Measurements from ENCODE around the gene MAPK8IP2. TPM values are rescaled to one million over a fixed set of nuclear protein-coding genes. Genes with fewer than 3 reads are reported as not detected.

MAPK8IP2 gene
- total and polyA plus RNA-seq, 2 of the 13 experiments (the other 11 are each of a cell fraction or from before 2014, with no cell fraction given) = 1.3 to 2.6 TPM

DNA sequence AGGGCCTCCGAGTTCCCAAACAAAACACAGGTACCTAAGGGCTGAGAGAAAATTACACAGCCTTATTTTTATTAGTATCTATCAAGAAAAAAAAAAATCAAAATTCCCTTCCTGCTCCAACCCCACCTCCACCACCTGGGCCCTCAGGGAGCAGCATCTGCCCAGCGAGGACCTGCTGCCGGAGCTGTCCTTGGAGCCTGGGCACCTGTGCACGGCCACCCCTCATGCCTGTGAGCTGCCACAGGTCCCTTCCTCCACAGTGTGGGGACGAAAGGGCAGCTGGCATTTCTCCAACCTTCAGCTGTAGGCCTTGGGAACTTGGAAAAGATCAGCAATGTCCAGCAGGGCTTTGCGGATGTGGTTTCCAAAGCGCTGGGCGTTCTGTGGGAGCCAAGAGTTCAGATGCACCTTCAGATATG lies 31.5 kb upstream of the MAPK8IP2 start (continued):
- peak; percentile 82 for TF ChIP-seq HNF4A (CRISPR knock-in tag; IDR thresholded peaks at IDR 0.05)
- 0 out of 2 replicates have a peak, but pooled peaks have one; percentile 48 for TF ChIP-seq MTA1 (CRISPR knock-in tag; IDR thresholded peaks at IDR 0.05; ENCODE audit: borderline replicate concordance)
- TF ChIP-seq, protein P1, sequence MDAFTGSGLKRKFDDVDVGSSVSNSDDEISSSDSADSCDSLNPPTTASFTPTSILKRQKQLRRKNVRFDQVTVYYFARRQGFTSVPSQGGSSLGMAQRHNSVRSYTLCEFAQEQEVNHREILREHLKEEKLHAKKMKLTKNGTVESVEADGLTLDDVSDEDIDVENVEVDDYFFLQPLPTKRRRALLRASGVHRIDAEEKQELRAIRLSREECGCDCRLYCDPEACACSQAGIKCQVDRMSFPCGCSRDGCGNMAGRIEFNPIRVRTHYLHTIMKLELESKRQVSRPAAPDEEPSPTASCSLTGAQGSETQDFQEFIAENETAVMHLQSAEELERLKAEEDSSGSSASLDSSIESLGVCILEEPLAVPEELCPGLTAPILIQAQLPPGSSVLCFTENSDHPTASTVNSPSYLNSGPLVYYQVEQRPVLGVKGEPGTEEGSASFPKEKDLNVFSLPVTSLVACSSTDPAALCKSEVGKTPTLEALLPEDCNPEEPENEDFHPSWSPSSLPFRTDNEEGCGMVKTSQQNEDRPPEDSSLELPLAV (CRISPR knock-in tag; conservative IDR thresholded peaks at IDR 0.05; ENCODE audit: low read depth) = no peak
- no peak for TF ChIP-seq NFIC (IDR thresholded peaks at IDR 0.05; ENCODE audit: low read length)
- no peak for TF ChIP-seq HDAC1 (CRISPR knock-in tag; IDR thresholded peaks at IDR 0.05)
- no peak for TF ChIP-seq ZNF790 (CRISPR knock-in tag; IDR thresholded peaks at IDR 0.05; ENCODE audit: borderline replicate concordance)
- TF ChIP-seq, protein P2, sequence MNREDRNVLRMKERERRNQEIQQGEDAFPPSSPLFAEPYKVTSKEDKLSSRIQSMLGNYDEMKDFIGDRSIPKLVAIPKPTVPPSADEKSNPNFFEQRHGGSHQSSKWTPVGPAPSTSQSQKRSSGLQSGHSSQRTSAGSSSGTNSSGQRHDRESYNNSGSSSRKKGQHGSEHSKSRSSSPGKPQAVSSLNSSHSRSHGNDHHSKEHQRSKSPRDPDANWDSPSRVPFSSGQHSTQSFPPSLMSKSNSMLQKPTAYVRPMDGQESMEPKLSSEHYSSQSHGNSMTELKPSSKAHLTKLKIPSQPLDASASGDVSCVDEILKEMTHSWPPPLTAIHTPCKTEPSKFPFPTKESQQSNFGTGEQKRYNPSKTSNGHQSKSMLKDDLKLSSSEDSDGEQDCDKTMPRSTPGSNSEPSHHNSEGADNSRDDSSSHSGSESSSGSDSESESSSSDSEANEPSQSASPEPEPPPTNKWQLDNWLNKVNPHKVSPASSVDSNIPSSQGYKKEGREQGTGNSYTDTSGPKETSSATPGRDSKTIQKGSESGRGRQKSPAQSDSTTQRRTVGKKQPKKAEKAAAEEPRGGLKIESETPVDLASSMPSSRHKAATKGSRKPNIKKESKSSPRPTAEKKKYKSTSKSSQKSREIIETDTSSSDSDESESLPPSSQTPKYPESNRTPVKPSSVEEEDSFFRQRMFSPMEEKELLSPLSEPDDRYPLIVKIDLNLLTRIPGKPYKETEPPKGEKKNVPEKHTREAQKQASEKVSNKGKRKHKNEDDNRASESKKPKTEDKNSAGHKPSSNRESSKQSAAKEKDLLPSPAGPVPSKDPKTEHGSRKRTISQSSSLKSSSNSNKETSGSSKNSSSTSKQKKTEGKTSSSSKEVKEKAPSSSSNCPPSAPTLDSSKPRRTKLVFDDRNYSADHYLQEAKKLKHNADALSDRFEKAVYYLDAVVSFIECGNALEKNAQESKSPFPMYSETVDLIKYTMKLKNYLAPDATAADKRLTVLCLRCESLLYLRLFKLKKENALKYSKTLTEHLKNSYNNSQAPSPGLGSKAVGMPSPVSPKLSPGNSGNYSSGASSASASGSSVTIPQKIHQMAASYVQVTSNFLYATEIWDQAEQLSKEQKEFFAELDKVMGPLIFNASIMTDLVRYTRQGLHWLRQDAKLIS (CRISPR knock-in tag; IDR thresholded peaks at IDR 0.05) = 0 out of 2 replicates have a peak, but pooled peaks have one; percentile 17
- TF ChIP-seq SRY (CRISPR knock-in tag; IDR thresholded peaks at IDR 0.05) = no peak
- TF ChIP-seq ESRRA (CRISPR knock-in tag; IDR thresholded peaks at IDR 0.05; ENCODE audit: low read depth) = no peak
- TF ChIP-seq ZNF768 (CRISPR knock-in tag; IDR thresholded peaks at IDR 0.05) = 0 out of 2 replicates have a peak, but pooled peaks have one; percentile 40
- TF ChIP-seq, protein P3, sequence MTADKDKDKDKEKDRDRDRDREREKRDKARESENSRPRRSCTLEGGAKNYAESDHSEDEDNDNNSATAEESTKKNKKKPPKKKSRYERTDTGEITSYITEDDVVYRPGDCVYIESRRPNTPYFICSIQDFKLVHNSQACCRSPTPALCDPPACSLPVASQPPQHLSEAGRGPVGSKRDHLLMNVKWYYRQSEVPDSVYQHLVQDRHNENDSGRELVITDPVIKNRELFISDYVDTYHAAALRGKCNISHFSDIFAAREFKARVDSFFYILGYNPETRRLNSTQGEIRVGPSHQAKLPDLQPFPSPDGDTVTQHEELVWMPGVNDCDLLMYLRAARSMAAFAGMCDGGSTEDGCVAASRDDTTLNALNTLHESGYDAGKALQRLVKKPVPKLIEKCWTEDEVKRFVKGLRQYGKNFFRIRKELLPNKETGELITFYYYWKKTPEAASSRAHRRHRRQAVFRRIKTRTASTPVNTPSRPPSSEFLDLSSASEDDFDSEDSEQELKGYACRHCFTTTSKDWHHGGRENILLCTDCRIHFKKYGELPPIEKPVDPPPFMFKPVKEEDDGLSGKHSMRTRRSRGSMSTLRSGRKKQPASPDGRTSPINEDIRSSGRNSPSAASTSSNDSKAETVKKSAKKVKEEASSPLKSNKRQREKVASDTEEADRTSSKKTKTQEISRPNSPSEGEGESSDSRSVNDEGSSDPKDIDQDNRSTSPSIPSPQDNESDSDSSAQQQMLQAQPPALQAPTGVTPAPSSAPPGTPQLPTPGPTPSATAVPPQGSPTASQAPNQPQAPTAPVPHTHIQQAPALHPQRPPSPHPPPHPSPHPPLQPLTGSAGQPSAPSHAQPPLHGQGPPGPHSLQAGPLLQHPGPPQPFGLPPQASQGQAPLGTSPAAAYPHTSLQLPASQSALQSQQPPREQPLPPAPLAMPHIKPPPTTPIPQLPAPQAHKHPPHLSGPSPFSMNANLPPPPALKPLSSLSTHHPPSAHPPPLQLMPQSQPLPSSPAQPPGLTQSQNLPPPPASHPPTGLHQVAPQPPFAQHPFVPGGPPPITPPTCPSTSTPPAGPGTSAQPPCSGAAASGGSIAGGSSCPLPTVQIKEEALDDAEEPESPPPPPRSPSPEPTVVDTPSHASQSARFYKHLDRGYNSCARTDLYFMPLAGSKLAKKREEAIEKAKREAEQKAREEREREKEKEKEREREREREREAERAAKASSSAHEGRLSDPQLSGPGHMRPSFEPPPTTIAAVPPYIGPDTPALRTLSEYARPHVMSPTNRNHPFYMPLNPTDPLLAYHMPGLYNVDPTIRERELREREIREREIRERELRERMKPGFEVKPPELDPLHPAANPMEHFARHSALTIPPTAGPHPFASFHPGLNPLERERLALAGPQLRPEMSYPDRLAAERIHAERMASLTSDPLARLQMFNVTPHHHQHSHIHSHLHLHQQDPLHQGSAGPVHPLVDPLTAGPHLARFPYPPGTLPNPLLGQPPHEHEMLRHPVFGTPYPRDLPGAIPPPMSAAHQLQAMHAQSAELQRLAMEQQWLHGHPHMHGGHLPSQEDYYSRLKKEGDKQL (CRISPR knock-in tag; IDR thresholded peaks at IDR 0.05; ENCODE audit: low read depth) = 0 out of 2 replicates have a peak, but pooled peaks have one; percentile 46
- TF ChIP-seq MATR3 (CRISPR knock-in tag; IDR thresholded peaks at IDR 0.05) = no peak
- TF ChIP-seq, protein P4, sequence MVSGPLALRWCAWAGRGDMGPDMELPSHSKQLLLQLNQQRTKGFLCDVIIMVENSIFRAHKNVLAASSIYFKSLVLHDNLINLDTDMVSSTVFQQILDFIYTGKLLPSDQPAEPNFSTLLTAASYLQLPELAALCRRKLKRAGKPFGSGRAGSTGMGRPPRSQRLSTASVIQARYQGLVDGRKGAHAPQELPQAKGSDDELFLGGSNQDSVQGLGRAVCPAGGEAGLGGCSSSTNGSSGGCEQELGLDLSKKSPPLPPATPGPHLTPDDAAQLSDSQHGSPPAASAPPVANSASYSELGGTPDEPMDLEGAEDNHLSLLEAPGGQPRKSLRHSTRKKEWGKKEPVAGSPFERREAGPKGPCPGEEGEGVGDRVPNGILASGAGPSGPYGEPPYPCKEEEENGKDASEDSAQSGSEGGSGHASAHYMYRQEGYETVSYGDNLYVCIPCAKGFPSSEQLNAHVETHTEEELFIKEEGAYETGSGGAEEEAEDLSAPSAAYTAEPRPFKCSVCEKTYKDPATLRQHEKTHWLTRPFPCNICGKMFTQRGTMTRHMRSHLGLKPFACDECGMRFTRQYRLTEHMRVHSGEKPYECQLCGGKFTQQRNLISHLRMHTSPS (CRISPR knock-in tag; IDR thresholded peaks at IDR 0.05; ENCODE audit: low read depth) = peak; percentile 86
- TF ChIP-seq, protein P5, sequence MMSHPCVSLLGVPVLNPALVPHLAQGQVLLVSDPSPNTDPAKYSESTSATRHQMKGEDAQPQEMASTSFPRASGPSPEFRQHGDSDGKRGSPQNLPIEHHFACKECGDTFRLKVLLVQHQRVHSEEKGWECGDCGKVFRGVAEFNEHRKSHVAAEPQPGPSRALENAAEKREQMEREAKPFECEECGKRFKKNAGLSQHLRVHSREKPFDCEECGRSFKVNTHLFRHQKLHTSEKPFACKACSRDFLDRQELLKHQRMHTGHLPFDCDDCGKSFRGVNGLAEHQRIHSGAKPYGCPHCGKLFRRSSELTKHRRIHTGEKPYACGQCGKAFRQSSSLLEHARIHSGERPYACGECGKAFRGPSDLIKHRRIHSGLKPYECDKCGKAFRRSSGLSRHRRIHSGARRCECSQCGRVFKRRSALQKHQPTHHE (CRISPR knock-in tag; IDR thresholded peaks at IDR 0.05; ENCODE audit: borderline replicate concordance) = no peak
- no peak for TF ChIP-seq NONO (IDR thresholded peaks at IDR 0.05)
- TF ChIP-seq NONO (CRISPR knock-in tag; conservative IDR thresholded peaks at IDR 0.05) = no peak; the same call in 1 of the 2 replicates
